Sigmoid colon (tissue), 7 donors: ENCODE data around the gene MCF2L. TPM values are rescaled to one million over a fixed set of nuclear protein-coding genes. Genes with fewer than 3 reads are reported as not detected.

Experiments
- DNase-seq: peaks from one replicate; pipeline ENCODE4 v3.0.0-alpha.2; 2019
- H3K27ac ChIP-seq, 4 donors: fragments of 200-600 bp; sonication (generic); one replicate each; pipeline ENCODE4 v1.5.1; 2016 to 2019; ENCODE audit warnings: mild to moderate bottlenecking in 1 of 4
- H3K27me3 ChIP-seq, 3 donors: fragments of 200-600 bp; sonication (generic); one replicate each; pipeline ENCODE4 v1.5.1; 2019; ENCODE audit warnings: mild to moderate bottlenecking in 1 of 3
- H3K36me3 ChIP-seq, 4 donors: fragments of 200-600 bp; sonication (generic); one replicate each; pipeline ENCODE4 v1.5.1; 2016 to 2019
- H3K4me1 ChIP-seq, 4 donors: fragments of 200-600 bp; sonication (generic); one replicate each; pipeline ENCODE4 v1.5.1; 2017 to 2019
- H3K4me3 ChIP-seq, 4 donors: fragments of 200-600 bp; sonication (generic); one replicate each; pipeline ENCODE4 v1.5.1; 2017 to 2019; ENCODE audit warnings: mild to moderate bottlenecking in 2 of 4, moderate library complexity in 1 of 4
- H3K9me3 ChIP-seq, 4 donors: fragments of 200-600 bp in 3 of 4; sonication (generic) in 3 of 4; one replicate each; pipeline versions ENCODE4 v1.5.1 to v1.6.1; 2013 to 2019
- CTCF ChIP-seq, 4 experiments: fragments of 450-650 bp in 3 of 4; fragments of 200-600 bp in 1 of 4; IDR thresholded peaks; one replicate each; pipeline ENCODE4 v1.5.1; 2016 to 2019; ENCODE audit warnings: antibody characterized with exemption in 4 of 4, mild to moderate bottlenecking in 3 of 4, moderate library complexity in 2 of 4
- EP300 ChIP-seq, 4 donors: sonication (generic); formaldehyde crosslinking; IDR thresholded peaks; one replicate each; pipeline ENCODE4 v1.6.1; 2017; ENCODE audit warnings: antibody characterized with exemption in 4 of 4
- POLR2A ChIP-seq, 2 donors: fragments of 450-650 bp; IDR thresholded peaks; one replicate each; pipeline ENCODE4 v1.6.1; 2016; ENCODE audit warnings: antibody characterized with exemption in 2 of 2, mild to moderate bottlenecking in 2 of 2, moderate library complexity in 2 of 2
- POLR2AphosphoS5 ChIP-seq, 4 donors: sonication (generic); formaldehyde crosslinking; IDR thresholded peaks; one replicate each; pipeline ENCODE4 v1.6.1; 2017; ENCODE audit warnings: antibody characterized with exemption in 4 of 4
- WGBS, 2 donors: extraction: QIAGEN DNeasy Blood & Tissue Kit; methylation state at CpG; one replicate each; pipeline ENCODE4 v1.1.7; 2013; 5-methylcytosine and 5-hydroxymethylcytosine counted together
- intact Hi-C: fragments of 100-400 bp; cut with DNase I; formaldehyde crosslinking; loops from one replicate; pipeline ENCODE4 v1.15.1; 2023
- polyA plus RNA-seq, 3 donors: library from polyadenylated mRNA; stranded (reverse); fragments of 200-250 nt; gene quantifications; one replicate each; pipeline ENCODE4 v1.2.3, GENCODE V29; 2013
- total RNA-seq, 4 donors: library from RNA; depleted of rRNA; stranded (reverse); fragments of >200 nt; gene quantifications; one replicate each; pipeline ENCODE4 v1.1.0, GENCODE V29; 2016
- donor health status: healthy with polysubstance abuse.
- donor health status: Bipolar disorder and iron deficiency.
- donor health status: healthy.

Gene MCF2L
- total and polyA plus RNA-seq, 7 donors, result 7.5 to 59.9 (median 20.2) TPM

GRCh38 chr13:113135281-113135760, 166.3 kb downstream of the MCF2L start:
- H3K4me1 ChIP-seq, result no peaks in the 10 kb centered on the region
- intact Hi-C loops, result no loop called here
- H3K27me3 ChIP-seq, result peaks cover 0 to 4% (median 0%) of the 10 kb centered on the region in 3 donors
- no peak overlapping the region for H3K4me3 ChIP-seq
- H3K27ac ChIP-seq, result no peak overlapping the region
- TF ChIP-seq POLR2AphosphoS5 (IDR thresholded peaks at IDR 0.05) (no peak), POLR2A (IDR thresholded peaks at IDR 0.05) (no peak), EP300 (IDR thresholded peaks at IDR 0.05) (no peak), CTCF (IDR thresholded peaks at IDR 0.05) (no peak)
- no peak for DNase-seq
- H3K9me3 ChIP-seq, result no peaks in the 10 kb centered on the region
- no peaks in the 10 kb centered on the region for H3K36me3 ChIP-seq
- 57 to 78% methylated on average over 2 of the region's 2 CpGs for WGBS, 2 donors

- H3K4me1 ChIP-seq, result no peaks in the 10 kb centered on the region
- no peaks in the 10 kb centered on the region for H3K9me3 ChIP-seq
- H3K4me3 ChIP-seq, result no peak overlapping the region
- intact Hi-C loops, result no loop called here
- H3K27ac ChIP-seq, result no peak overlapping the region
- H3K27me3 ChIP-seq, result no peaks in the 10 kb centered on the region
- TF ChIP-seq POLR2A (IDR thresholded peaks at IDR 0.05) (no peak), POLR2AphosphoS5 (IDR thresholded peaks at IDR 0.05) (no peak), CTCF (IDR thresholded peaks at IDR 0.05) (no peak), EP300 (IDR thresholded peaks at IDR 0.05) (no peak)
- WGBS, 2 donors, result 89 to 90% methylated on average over 11 of the region's 11 CpGs
- DNase-seq, result no peak
- no peaks in the 10 kb centered on the region for H3K36me3 ChIP-seq
Observed at GRCh38 chr13:113137691-113138298, 168.8 kb downstream of the MCF2L start.

- no peak for DNase-seq
- Histone ChIP-seq H3K4me1 (no peaks in the 10 kb centered on the region), H3K36me3 (no peaks in the 10 kb centered on the region), H3K4me3 (no peak overlapping the region), H3K9me3 (no peaks in the 10 kb centered on the region), H3K27ac (no peak overlapping the region), H3K27me3 (no peaks in the 10 kb centered on the region)
- TF ChIP-seq CTCF (IDR thresholded peaks at IDR 0.05) (no peak), POLR2AphosphoS5 (IDR thresholded peaks at IDR 0.05) (no peak), EP300 (IDR thresholded peaks at IDR 0.05) (no peak), POLR2A (IDR thresholded peaks at IDR 0.05) (no peak)
- intact Hi-C loops, result no loop called here
- WGBS, 2 donors, result 83 to 84% methylated on average over 16 of the region's 16 CpGs
Observed at GRCh38 chr13:113138792-113139551, 170.0 kb downstream of the MCF2L start.

DNA sequence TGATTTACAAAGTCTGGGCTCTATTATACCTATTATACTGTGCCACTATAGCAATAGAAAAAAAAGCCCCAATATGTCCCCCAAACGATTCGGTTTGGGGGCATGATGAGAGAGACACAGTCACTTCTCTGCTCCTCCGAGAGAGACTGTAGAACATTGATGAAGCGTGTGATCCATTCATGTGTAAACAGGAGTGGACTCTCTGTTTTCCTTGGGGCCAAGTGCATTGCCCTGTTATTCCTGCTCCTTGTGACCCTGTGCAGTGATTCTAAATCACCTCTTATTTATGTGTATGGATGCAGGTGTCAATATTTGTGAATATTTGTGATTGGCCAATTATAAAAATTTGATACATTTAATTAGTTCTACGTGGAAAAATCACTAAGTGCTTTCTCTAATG, 170.6 kb downstream of the MCF2L start:
- no peak for DNase-seq
- WGBS, 2 donors, result 79 to 88% methylated on average over 5 of the region's 5 CpGs
- H3K27ac ChIP-seq, result no peak overlapping the region
- H3K27me3 ChIP-seq, result no peaks in the 10 kb centered on the region
- intact Hi-C loops, result no loop called here
- no peaks in the 10 kb centered on the region for H3K4me1 ChIP-seq
- H3K9me3 ChIP-seq, result no peaks in the 10 kb centered on the region
- no peak overlapping the region for H3K4me3 ChIP-seq
- no peak for TF ChIP-seq EP300 (IDR thresholded peaks at IDR 0.05)
- no peaks in the 10 kb centered on the region for H3K36me3 ChIP-seq

GRCh38 chr13:113140677-113141600, 171.9 kb downstream of the MCF2L start:
- H3K4me3 ChIP-seq, result no peak overlapping the region
- H3K27ac ChIP-seq, result no peak overlapping the region
- no peak for TF ChIP-seq POLR2AphosphoS5 (IDR thresholded peaks at IDR 0.05)
- TF ChIP-seq POLR2A (IDR thresholded peaks at IDR 0.05), result no peak
- no peak for TF ChIP-seq EP300 (IDR thresholded peaks at IDR 0.05)
- TF ChIP-seq CTCF (IDR thresholded peaks at IDR 0.05), result no peak
- no peaks in the 10 kb centered on the region for H3K4me1 ChIP-seq
- intact Hi-C loops, result no loop called here
- H3K9me3 ChIP-seq, result no peaks in the 10 kb centered on the region
- H3K36me3 ChIP-seq, result no peaks in the 10 kb centered on the region
- H3K27me3 ChIP-seq, result no peaks in the 10 kb centered on the region
- WGBS, 2 donors, result 90 to 93% methylated on average over 26 of the region's 26 CpGs
- peak; percentile 53 for DNase-seq
